K562 (cell line): ENCODE measurements around the gene ASB4. TPM values are rescaled to one million over a fixed set of nuclear protein-coding genes. Genes with fewer than 3 reads are reported as not detected.
A peak's percentile ranks its signal among the peaks of the same experiment; 100 is the strongest.

Experiments
- GATA2 ChIP-seq: sonication (generic); formaldehyde crosslinking; IDR thresholded peaks from 2 replicates; pipeline ENCODE4 v1.4.0; 2020; ENCODE audit warnings: mild to moderate bottlenecking, missing genetic modification reagents
- HCFC1 ChIP-seq: IDR thresholded peaks from 2 replicates; pipeline ENCODE4 v1.6.1; 2012; ENCODE audit warnings: low read depth, low read length, improper control_type of control experiment
- MAFF ChIP-seq: IDR thresholded peaks from 2 replicates; pipeline ENCODE4 v1.6.1; 2012; ENCODE audit warnings: low read length, improper control_type of control experiment
- MTF1 ChIP-seq: fragments of 250-450 bp; sonication (Bioruptor Pico); IDR thresholded peaks from 2 replicates; pipeline ENCODE4 v1.9.0; 2021; ENCODE audit warnings: moderate library complexity, mild to moderate bottlenecking, inconsistent platforms, borderline replicate concordance
- POLR2G ChIP-seq: fragments of 200-400 bp; formaldehyde crosslinking; IDR thresholded peaks from 2 replicates; pipeline ENCODE4 v1.6.1; 2017; ENCODE audit warnings: low read depth, mild to moderate bottlenecking, antibody characterized with exemption, low read length, moderate library complexity
- SRSF9 ChIP-seq: fragments of 200-400 bp; formaldehyde crosslinking; IDR thresholded peaks from 2 replicates; pipeline ENCODE4 v1.6.1; 2017; ENCODE audit warnings: low read depth, low read length, borderline replicate concordance
- TEAD4 ChIP-seq, 2 experiments: sonication (generic) in 1 of 2; formaldehyde crosslinking in 1 of 2; IDR thresholded peaks; 2 replicates each; pipeline versions ENCODE4 v1.6.1 to v1.8.0; 2012 to 2022; ENCODE audit warnings: borderline replicate concordance in 1 of 2, inconsistent platforms in 1 of 2, low read length in 1 of 2, mild to moderate bottlenecking in 1 of 2, missing genetic modification reagents in 1 of 2
- ZNF134 ChIP-seq: fragments of 250-450 bp; sonication (Bioruptor Pico); conservative IDR thresholded peaks from 2 replicates; pipeline ENCODE4 v1.4.0; 2020
- ZNF232 ChIP-seq: sonication (generic); formaldehyde crosslinking; IDR thresholded peaks from 2 replicates; pipeline ENCODE4 v1.8.0; 2022; ENCODE audit warnings: mild to moderate bottlenecking, missing genetic modification reagents
- ZNF561 ChIP-seq: fragments of 450-650 bp; formaldehyde crosslinking; conservative IDR thresholded peaks from 2 replicates; pipeline ENCODE4 v1.4.0; 2020; ENCODE audit warnings: mild to moderate bottlenecking, moderate library complexity
- polyA plus RNA-seq, 8 experiments: library from polyadenylated mRNA; depleted of rRNA in 4 of 8; stranded (reverse) in 5 of 8; unstranded in 3 of 8; fragments of >200 nt; fragmentation: Nextera tagmentation in 2 of 8; fragmentation: Illumina TruSeq in 1 of 8; extraction: Ambion mirVana in 2 of 8; extraction: Trizol in 1 of 8; gene quantifications; 2 replicates each; pipeline versions ENCODE4 v1.2.1 to v1.2.3, GENCODE V29; 2011 to 2014; ENCODE audit warnings: inconsistent platforms in 1 of 8, missing spikeins in 1 of 8
- total RNA-seq, 7 experiments: library from RNA; depleted of rRNA in 6 of 7; stranded (reverse); fragments of >200 nt in 6 of 7; fragmentation: Illumina TruSeq in 2 of 7; extraction: Trizol in 2 of 7; gene quantifications; 2 replicates each; pipeline versions ENCODE4 v1.2.1 to v1.2.3, GENCODE V29; 2011 to 2021; ENCODE audit warnings: low replicate concordance in 1 of 7
- TF ChIP-seq, protein P1 (sequence below), 3 experiments: IDR thresholded peaks in 2 of 3; conservative IDR thresholded peaks in 1 of 3; 2 replicates each; pipeline ENCODE4 v1.5.1; 2011 to 2012; ENCODE audit warnings: low read length in 3 of 3, mild to moderate bottlenecking in 3 of 3, control low read depth in 2 of 3, improper control_type of control experiment in 1 of 3, inconsistent platforms in 1 of 3, low read depth in 1 of 3, mixed read lengths in 1 of 3, moderate library complexity in 1 of 3; ENCODE audit not compliant: insufficient read depth in 2 of 3
- TF ChIP-seq, protein P2 (sequence below), 2 experiments: fragments of 450-650 bp; IDR thresholded peaks; 2 replicates each; pipeline ENCODE4 v1.6.1; 2016; ENCODE audit warnings: mild to moderate bottlenecking in 2 of 2, borderline replicate concordance in 1 of 2, low read depth in 1 of 2, moderate library complexity in 1 of 2
- TF ChIP-seq, protein P3 (sequence below): sonication (generic); formaldehyde crosslinking; IDR thresholded peaks from 2 replicates; pipeline ENCODE4 v1.8.0; 2022; ENCODE audit warnings: missing genetic modification reagents, mild to moderate bottlenecking, borderline replicate concordance

ASB4 gene
- total and polyA plus RNA-seq, 9 of the 15 experiments (the other 6 are each of a cell fraction or from before 2014, with no cell fraction given) = 0.03 to 0.07 TPM; not detected in 7

DNA sequence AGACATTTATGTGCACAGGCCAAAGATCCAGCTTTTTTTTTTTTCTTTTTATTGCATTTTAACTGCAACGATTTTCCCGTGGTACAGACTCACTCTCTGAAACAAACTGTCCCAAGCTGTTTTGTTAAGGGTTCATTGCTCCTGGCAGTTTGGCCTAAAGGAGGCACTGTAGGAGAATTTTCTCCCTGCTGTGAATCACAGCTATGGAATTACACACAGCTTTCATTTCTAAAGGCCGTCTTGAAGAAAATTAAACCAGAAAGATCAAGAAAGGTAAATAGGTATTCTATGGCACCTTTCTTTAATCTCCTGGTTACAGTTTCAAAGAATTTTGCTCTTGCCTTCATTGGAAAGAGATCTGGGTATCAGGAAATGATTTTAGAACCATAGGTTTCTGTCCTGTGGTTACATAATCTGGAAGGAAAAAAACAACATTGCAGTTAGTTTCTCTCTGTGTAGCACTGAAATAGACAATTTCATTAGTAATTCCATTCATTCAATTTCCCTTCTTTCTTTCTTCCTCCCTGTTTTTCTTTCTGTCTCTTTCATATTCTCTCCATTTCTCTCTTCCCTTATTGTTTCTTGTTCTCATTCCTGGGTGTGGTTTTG, 59.4 kb downstream of the ASB4 start (continued):
- TF ChIP-seq, protein P1, sequence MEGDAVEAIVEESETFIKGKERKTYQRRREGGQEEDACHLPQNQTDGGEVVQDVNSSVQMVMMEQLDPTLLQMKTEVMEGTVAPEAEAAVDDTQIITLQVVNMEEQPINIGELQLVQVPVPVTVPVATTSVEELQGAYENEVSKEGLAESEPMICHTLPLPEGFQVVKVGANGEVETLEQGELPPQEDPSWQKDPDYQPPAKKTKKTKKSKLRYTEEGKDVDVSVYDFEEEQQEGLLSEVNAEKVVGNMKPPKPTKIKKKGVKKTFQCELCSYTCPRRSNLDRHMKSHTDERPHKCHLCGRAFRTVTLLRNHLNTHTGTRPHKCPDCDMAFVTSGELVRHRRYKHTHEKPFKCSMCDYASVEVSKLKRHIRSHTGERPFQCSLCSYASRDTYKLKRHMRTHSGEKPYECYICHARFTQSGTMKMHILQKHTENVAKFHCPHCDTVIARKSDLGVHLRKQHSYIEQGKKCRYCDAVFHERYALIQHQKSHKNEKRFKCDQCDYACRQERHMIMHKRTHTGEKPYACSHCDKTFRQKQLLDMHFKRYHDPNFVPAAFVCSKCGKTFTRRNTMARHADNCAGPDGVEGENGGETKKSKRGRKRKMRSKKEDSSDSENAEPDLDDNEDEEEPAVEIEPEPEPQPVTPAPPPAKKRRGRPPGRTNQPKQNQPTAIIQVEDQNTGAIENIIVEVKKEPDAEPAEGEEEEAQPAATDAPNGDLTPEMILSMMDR (IDR thresholded peaks at IDR 0.05 in 2 of 3, conservative IDR thresholded peaks at IDR 0.05 in 1 of 3; ENCODE audit: insufficient read depth in 2 of 3, low read depth in 1 of 3, low read length in 3 of 3) = peak; percentile 39 to 68 (median 40); a peak in 4 of 6 replicates
- TF ChIP-seq POLR2G (no peak), TEAD4 (IDR thresholded peaks at IDR 0.05; ENCODE audit: low read length) (no peak), TEAD4 (CRISPR knock-in tag; IDR thresholded peaks at IDR 0.05; ENCODE audit: borderline replicate concordance) (no peak), SRSF9 (no peak), HCFC1 (no peak), ZNF561 (no peak), MTF1 (no peak), MAFF (no peak), ZNF232 (no peak), ZNF134 (CRISPR knock-in tag) (no peak), GATA2 (CRISPR knock-in tag) (no peak)
- TF ChIP-seq, protein P2, sequence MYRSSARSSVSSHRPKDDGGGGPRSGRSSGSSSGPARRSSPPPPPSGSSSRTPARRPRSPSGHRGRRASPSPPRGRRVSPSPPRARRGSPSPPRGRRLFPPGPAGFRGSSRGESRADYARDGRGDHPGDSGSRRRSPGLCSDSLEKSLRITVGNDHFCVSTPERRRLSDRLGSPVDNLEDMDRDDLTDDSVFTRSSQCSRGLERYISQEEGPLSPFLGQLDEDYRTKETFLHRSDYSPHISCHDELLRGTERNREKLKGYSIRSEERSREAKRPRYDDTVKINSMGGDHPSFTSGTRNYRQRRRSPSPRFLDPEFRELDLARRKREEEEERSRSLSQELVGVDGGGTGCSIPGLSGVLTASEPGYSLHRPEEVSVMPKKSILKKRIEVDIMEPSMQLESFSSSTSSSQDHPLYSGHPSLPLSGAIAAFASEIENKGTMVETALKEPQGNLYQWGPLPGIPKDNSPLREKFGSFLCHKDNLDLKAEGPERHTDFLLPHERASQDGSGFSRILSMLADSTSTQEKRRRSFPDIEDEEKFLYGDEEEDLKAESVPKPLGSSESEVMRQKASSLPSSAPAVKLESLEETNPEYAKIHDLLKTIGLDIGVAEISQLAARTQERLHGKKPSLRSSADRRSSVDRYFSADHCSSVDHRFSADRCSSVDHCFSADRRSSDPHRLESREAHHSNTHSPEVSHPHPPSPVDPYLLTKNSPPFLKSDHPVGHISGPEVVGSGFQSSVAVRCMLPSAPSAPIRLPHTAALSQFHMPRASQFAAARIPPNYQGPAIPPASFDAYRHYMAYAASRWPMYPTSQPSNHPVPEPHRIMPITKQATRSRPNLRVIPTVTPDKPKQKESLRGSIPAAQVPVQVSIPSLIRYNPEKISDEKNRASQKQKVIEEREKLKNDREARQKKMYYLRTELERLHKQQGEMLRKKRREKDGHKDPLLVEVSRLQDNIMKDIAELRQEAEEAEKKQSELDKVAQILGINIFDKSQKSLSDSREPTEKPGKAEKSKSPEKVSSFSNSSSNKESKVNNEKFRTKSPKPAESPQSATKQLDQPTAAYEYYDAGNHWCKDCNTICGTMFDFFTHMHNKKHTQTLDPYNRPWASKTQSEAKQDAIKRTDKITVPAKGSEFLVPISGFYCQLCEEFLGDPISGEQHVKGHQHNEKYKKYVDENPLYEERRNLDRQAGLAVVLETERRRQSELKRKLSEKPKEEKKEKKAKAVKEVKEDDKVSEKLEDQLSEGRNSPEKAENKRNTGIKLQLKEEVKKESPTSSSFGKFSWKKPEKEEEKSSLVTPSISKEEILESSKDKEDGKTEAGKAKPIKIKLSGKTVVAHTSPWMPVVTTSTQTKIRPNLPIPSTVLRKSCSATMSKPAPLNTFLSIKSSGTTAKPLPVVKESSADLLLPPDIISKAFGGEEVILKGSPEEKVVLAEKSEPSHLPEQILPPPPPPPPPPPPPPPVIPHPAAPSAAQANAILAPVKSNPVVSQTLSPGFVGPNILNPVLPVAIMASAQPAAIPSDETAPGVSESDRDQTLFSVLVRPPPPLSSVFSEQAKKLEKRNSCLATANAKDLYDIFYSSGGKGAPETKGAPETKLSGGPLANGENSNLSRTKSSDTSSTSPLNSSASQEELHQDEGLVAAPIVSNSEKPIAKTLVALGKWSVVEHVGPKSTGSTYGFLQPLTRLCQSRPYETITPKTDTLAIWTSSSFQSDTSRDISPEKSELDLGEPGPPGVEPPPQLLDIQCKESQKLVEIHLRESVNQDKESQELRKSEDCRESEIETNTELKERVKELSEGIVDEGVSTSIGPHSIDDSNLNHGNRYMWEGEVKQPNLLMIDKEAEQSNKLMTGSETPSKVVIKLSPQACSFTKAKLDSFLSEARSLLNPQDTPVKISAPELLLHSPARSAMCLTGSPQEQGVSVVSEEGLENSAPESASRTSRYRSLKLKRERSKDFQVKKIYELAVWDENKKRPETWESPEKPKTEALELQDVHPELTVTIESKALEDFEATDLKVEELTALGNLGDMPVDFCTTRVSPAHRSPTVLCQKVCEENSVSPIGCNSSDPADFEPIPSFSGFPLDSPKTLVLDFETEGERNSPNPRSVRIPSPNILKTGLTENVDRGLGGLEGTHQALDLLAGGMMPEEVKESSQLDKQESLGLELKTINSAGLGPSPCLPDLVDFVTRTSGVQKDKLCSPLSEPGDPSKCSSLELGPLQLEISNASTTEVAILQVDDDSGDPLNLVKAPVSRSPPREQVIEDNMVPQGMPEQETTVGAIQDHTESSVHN (IDR thresholded peaks at IDR 0.05; ENCODE audit: borderline replicate concordance in 1 of 2, low read depth in 1 of 2) = no peak
- TF ChIP-seq, protein P3, sequence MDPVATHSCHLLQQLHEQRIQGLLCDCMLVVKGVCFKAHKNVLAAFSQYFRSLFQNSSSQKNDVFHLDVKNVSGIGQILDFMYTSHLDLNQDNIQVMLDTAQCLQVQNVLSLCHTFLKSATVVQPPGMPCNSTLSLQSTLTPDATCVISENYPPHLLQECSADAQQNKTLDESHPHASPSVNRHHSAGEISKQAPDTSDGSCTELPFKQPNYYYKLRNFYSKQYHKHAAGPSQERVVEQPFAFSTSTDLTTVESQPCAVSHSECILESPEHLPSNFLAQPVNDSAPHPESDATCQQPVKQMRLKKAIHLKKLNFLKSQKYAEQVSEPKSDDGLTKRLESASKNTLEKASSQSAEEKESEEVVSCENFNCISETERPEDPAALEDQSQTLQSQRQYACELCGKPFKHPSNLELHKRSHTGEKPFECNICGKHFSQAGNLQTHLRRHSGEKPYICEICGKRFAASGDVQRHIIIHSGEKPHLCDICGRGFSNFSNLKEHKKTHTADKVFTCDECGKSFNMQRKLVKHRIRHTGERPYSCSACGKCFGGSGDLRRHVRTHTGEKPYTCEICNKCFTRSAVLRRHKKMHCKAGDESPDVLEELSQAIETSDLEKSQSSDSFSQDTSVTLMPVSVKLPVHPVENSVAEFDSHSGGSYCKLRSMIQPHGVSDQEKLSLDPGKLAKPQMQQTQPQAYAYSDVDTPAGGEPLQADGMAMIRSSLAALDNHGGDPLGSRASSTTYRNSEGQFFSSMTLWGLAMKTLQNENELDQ = no peak
